Stimulated activated CD8-positive, alpha-beta memory T cell treated with anti-CD3 and anti-CD28 coated beads, Interleukin-7, amount 100 ng/mL, for 1 hour (primary cell): Measurements from ENCODE around the gene USP47.

Source experiments
- DNase-seq, 2 donors: peaks; one replicate each; pipeline ENCODE4 v3.0.0-alpha.2; 2020; ENCODE audit warnings: low read depth in 2 of 2

USP47 gene

DNA sequence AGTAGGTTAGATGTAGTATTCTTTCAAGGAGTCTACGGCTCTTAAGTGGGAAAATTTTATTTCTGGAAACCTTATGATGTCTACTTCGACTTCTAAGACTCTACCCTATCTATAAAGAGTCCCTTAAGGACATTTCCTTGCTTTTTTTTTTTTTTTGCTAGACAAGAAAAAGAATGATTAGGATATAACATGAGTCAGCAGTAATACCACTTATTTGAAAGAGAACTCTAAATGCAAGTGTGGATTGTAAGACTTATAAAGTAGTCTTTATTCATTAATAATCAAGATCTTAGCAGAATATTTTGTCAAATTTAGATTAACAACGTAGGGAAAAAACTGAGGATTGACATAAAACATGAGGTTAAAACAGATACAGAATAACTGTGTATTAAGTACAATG lies 95.7 kb downstream of the USP47 start:
- no peak for DNase-seq

DNA sequence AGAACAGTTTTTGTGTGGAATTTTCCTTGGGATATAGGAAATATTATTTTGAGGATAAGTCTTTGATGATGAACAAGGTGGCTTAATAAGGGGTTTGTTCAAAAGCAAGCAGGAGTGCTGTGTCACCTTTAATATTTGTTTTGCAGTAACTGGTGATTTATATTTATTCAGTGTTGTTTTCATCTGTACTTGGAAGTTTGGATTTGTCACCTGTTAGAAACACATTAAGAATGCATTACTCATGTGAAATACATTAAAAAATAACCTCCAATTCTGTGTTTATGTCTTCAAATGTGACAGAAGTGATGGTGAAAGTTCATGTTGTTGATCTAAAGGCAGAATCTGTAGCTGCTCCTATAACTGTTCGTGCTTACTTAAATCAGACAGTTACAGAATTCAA lies 96.2 kb downstream of the USP47 start:
- no peak for DNase-seq

DNA sequence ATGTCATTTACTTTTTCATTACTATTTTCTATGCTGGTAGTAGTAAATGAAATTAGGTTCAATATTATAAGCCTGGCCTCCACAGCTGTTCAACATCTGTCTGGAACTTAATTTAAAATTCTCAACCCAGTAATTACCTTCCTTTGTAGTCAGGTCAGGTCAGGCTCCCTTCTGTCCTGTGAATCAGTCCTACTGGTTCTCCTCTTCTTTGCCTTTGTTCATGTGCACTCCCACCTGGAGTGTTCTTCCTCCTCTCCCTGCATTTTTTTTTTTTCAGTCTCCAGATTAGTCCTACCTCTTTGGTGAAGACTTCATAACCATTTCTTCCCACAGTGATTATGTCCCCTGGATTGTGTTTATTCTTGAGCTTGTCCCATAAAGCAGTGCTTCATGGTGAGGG lies 98.8 kb downstream of the USP47 start:
- DNase-seq = no peak

DNA sequence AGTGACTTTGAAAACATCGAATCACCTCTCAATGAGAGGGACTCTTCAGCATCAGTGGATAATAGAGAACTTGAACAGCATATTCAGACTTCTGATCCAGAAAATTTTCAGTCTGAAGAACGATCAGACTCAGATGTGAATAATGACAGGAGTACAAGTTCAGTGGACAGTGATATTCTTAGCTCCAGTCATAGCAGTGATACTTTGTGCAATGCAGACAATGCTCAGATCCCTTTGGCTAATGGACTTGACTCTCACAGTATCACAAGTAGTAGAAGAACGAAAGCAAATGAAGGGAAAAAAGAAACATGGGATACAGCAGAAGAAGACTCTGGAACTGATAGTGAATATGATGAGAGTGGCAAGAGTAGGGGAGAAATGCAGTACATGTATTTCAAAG lies 100.9 kb downstream of the USP47 start:
- DNase-seq = no peak

DNA sequence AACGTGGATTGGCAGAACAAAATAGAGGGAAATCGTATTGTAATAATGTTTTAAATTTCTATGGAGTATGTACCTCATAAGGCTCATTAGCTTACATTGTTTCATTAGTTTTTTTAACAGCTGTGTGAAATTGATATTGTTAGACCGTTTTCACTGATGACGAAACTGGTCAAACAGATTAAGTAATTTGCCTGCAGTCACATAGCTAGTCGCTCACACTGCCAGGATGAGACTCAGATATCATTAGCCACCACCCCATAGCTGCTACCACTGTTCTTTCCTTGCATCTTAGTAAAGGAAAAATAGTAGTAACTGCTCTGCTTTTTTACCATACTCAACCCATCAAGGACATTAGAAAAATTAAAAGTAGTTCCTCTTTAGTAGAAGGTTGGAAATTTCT lies 102.7 kb downstream of the USP47 start:
- no peak for DNase-seq

DNA sequence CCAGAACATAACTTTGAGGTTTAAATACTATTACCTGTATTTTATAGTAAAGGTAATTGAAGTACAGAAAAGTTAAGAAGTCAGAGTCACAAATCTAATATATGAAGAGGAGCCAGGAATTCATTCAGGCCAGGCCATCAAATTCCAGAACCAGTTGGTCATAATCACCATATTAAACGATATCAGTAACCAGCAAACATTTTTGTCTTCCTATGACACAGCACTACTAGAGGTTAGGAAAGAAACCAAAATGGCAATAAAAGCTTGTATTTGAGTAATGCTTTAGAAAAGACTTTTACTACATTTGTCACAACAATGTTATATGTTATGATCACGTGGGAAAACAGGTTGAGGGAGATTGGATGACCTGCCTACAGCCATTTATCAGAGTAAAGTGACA lies 104.4 kb downstream of the USP47 start:
- DNase-seq = no peak

DNA sequence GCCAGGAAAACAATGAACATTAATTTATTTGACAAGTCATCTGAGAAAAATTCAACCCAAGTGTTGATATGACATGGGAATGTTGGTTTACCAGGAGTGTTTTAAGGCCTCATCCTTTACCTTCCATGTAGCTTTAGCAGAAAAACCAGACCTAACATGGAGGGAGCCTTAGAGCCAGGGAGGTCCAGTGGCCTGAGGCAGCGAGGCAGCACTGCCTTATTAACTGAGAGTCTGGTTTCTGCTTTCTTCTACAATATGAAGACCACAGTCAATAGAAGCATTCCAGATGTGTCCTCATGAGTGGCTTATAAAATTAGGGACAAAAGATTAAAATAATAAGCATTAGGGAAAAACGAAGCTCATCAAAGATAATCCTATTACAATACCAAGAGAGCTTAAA lies 105.1 kb downstream of the USP47 start:
- DNase-seq = no peak

DNA sequence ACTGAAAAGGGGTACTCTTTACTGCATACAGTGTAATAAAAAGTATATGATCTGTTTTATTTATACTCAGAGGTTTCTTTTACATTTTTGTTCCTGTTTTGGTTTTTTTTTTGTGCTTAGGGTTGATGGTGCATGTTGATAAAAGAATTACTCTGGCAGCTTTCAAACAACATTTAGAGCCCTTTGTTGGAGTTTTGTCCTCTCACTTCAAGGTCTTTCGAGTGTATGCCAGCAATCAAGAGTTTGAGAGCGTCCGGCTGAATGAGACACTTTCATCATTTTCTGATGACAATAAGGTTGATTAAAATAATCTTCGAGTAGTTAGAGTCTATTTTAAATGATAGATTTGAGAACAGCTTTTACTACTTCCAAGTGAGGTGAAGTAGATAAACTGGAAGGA lies 106.1 kb downstream of the USP47 start:
- DNase-seq = no peak

DNA sequence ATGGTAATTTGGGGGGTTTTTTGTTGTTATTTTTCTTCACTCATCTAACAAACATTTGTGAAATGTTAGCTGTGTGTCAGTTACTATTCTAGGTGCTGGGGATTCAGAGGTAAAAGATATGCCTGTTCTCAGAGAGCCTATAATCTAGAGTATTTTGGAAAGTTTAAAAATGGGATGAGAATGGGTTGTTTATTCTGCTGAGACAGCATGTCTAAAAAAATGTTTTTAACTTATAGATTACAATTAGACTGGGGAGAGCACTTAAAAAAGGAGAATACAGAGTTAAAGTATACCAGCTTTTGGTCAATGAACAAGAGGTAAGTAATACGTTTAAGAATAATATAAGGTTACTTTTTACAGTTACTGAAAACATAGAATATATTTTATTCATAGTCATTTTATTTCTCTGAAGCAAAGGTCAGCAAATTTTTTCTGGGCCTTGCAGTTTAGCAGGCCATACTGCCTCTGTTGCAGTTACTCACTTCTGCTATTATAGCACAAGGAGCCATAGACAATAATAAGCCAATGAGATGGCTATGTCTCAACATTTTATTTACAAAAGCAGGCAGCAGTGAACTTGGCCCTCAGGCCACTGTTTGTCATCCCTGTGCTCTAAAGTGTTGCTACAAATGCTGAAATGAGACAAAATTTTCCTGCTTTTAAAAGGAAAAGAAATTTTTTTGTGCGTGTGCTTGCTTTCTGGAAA lies 106.6 kb downstream of the USP47 start:
- no peak for DNase-seq

DNA sequence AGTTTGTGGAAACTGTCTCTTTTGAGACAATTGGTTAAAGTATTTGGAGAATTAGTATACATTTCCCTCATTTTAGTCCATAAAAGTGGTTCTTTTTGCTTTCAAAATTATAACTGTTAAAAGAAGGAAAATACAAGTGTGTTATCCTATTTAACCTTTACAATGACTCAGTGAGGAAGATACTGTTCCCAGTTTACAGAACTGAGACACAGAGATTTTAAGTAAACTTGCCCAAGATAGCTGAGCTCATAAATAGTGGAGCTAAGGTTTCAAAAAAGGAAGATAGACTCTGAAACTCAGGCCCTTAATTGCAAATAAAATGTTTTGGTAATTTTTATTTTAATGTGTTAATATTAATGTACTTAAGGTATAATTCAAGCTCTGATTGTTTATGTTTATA lies 107.7 kb downstream of the USP47 start:
- no peak for DNase-seq

DNA sequence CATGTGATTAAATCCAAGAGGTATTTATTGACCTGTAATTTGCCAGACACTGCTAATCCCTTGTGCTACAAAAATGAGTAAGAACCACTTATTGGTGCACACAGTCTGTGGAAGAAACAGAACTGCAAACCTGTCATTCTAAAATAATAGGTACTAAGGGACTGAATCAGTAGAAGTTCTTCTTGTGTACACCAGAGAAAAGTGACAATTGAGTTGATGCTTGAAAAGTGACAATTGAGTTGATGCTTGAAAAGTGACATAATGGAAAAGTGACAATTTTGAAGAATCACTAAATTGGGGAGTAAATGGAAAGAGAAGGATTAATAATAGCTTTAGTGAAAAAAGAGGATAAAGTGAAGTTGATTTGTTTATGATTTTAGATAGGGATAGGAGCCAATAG lies 110.3 kb downstream of the USP47 start:
- DNase-seq = no peak

DNA sequence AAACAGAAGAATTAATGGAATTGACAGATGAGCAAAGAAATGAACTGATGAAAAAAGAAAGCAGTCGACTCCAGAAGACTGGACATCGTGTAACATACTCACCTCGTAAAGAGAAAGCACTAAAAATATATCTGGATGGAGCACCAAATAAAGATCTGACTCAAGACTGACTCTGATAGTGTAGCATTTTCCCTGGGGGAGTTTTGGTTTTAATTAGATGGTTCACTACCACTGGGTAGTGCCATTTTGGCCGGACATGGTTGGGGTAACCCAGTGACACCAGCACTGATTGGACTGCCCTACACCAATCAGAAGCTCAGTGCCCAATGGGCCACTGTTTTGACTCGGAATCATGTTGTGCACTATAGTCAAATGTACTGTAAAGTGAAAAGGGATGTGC lies 114.2 kb downstream of the USP47 start:
- no peak for DNase-seq

DNA sequence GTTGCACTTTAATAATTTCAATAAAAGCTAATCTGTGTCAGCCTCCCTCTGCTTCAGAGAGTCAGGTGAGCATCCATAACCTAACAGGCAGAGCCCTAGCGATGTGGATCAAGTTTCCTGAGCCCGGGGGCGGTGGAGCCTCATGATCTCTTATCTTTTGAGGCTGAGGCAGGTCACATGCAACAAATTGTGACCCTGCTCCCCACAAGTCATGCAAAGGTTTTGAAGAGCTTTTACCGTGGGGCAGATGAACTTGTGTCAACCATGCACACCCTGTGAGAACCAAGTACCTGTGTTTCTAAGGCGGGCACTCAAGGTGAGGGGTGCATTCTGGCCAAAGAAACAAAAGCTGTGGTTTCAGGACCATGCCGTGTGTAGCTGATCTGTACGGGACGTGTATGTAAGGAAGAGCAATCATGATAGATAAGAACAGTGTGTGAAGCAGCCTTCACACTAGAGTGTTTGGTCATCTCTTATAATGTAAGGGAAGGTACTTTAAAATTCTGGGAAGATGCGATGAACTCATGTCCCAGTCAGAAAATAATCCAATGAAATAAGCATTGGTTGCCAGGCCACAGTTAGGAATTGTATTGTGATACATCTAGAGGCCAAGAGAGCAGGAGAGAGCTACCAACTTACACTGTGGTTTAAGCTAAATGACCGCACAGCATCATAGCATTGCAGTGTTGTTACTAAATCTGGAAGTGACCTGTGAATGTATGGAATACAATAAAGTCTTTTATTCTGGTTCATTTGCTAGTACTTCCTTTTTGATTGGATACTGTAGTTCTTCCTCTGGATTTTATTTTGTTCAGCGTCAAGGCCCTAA lies 116.8 kb downstream of the USP47 start:
- DNase-seq = no peak

DNA sequence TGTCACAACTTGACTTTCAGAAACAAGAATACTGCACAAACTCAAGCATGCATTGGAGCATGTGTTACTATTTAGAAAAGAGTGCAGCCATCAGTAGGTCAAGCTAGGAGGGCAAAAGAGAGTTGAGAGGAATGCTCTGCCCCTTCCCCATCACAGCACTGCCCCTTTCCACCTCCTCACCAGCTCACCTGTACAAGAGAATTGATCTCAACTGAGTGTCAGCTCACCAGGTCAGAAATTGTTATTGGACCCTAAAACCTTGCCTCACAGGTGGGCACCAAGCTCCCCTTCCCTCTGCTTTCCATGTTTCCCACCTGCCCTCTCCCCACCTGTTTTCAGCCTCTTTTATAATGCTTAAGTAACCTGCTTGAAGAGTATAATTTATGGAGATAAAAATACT lies 117.8 kb downstream of the USP47 start:
- no peak for DNase-seq

DNA sequence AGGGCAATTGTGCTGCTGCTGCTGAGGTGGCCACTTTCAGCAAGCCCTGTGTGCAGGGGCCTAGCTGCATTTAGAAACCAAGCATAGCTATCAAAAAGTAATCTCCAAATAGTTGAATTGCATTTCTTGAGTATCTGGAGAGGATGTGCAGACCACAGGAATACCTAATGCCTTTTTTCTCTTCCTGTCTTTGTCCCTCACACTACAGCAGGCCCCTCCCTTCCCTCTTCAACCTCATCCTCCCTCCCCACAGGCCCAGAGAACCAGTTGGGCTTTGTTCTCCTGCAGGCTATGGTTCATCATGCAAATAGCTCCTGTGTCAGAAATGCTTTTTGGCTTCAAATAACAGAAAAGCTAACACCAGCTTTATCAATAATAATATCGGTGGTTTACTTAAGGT lies 118.9 kb downstream of the USP47 start:
- DNase-seq = no peak

DNA sequence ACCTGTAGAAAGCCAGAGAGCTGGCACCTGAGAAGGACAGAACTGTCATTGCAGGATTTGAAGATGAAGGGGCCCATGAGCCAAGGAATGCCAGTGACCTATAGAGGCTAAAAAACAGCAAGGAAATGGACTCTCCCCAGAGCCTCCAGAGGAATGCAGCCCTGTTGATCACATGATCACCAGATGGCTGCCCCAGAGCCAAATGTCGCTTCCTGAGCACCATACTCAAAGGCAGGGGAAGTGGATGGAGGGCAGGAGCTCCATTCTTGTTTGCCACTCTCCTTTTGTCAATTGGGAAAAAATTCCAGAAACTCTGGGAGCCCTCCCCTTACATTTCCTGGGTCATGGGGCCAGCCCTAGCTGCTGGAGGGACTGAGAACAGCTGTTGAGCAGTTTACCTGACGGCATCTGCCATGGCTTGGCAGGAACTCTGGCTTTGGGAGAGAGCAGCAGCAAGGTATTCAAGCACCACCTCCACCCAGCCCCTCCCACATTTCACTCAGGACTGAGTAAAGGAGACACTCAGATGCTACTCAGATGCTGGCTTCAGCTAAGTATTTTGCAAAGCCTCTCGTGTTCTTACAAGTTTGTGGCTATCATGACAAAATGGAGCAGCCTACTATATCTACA lies 119.7 kb downstream of the USP47 start:
- DNase-seq = no peak

DNA sequence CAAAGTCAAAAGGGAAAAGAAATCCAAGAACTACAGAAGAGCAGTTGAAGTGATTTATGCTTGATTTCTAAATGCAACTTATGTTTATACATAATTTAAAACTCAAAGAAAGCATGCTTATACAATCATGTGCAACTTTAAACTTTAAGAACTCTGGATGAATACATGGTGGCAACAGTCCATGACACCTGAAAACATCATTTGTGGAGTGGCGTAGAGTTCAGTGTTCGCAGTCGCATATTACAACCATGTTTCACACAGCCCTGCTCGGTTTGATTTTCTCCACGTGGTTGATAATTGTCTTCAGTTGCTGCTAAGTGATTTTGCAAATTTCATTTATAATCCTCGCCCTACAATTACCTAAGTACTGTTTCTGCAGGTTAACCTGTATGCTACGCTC lies 121.3 kb downstream of the USP47 start:
- no peak for DNase-seq

DNA sequence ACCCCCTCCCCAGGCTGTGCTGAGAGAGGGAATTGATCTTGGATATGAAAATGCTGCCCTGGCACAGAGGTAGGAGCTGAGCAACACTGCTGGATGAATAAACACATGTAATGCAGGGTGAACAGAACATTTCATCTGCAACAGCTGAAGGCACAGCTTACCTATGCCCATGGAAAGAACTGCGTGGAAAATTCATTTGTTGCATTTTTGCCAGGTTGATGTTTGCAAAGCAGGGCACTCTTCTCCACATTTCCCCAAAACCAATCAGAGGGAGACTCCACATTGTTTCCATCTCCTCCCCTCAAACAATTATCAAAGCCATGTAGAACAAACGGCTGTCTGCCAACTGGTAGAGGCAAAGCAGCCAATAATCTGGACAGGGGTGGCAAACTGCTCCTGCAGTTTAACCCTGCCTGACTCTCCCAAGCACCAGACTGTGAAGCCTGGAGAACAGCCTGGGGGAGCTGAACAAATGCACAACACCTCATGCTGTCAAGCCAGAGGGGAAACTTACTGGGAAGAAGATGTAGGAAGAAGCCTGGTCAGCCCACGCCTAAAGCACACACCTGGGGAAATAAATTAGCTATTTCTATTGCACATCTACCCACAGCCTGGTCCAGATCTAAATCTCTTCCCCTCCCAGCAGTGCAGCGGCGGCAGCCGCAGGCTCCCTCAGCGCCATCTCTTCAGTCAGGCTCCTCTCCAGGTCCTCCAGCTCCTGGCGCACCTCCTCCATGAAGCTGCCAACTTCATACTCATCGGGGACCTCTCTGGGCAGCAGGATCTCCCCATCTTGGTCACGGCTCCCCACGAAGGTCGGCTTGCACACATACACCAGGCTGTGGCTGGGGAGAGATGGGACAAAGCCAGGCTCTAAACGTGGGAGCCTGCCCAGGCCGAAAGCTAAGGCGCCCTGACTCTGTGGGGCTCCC lies 122.3 kb downstream of the USP47 start:
- no peak for DNase-seq

DNA sequence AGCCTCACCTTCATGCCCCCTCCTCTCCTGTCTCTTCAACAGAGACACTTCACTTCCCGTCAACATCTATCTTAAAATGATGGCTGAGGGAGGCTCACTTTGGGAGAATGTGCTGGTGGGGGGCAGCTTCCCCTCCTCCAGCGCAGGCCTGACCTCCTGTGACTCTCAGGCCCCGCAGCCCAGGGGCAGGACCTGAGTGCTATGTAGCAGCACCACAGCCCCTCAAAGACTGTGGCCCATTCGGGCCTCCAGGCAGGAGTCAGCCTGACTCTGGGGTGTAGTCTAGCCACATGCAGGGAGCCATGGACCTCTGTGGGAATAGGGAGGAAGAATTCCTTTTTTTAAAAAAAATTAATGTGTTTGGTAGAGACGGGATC lies 123.0 kb downstream of the USP47 start:
- DNase-seq = no peak

DNA sequence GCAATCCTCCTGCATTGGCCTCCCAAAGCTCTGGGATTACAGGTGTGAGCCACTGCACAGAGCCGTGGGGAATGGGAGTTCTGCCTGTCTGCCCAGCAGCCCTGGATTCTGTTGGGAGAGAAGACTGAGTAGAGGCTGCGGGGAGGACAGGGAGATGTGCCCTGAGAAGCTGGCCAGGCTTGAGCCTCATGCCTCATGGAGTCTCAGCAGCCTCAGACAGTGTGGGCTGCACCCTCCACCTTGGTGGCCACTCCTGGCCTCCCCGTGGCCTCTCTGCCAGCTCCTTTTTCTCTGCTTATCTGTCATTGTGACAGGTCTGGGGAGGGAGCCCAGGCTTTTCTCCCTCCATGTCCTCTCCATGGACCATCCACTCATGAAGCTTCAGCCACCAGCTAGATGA lies 123.4 kb downstream of the USP47 start:
- no peak for DNase-seq

DNA sequence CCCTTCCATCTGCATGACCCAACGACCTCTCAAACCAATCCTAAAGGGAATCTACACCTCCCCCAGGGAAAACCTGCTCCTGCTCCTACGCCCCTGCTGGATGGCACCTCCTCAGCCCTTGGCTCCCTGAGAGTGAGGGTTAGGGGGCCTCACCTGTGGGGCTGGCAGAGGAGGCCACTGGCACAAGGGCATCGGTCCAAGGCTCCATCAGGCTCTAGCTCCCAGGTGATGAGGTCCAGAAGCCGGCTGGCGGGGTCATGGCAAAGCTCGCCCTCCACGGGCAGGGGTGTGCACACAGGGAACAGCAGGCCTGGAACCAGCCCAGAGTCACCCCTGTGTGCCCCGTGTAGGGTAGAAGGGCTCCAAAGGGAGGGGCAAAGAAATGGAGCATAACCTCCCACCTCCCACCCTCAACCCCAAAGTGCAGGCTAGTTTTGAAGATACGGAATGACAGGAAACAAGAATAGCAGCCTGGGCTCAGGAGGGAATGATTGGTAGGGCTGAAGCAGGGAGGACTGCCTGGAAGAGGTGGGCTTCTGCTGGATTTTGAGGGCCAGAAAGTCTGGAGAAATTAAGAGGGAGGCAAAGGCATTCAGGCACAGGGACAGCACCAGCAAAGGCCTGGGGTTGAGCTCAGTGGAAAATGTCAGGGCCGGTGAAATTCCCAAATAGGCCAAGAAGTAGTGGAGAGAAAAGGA lies 124.0 kb downstream of the USP47 start:
- no peak for DNase-seq
